Central memory CD4-positive, alpha-beta T cell (primary cell): Measurements from ENCODE around the gene HDAC4.
A peak's percentile ranks its signal among the peaks of the same experiment; 100 is the strongest.

ENCODE experiments used
- DNase-seq: peaks from one replicate; pipeline ENCODE4 v3.0.0; 2022

HDAC4 gene

GRCh38 chr2:239368321-239368720, 32.5 kb downstream of the HDAC4 start:
- no peak for DNase-seq

- DNase-seq: no peak
These were observed 34.1 kb downstream of the HDAC4 start for GRCh38 chr2:239366740-239367139.

GRCh38 chr2:239365782-239366435, 34.9 kb downstream of the HDAC4 start:
- DNase-seq: no peak

GRCh38 chr2:239365071-239365781, 35.6 kb downstream of the HDAC4 start:
- no peak for DNase-seq

- peak; percentile 69 for DNase-seq
These were observed 36.7 kb downstream of the HDAC4 start for GRCh38 chr2:239363946-239364637.

GRCh38 chr2:239362507-239362906, 38.3 kb downstream of the HDAC4 start:
- DNase-seq: no peak

GRCh38 chr2:239361311-239361642, 39.5 kb downstream of the HDAC4 start:
- no peak for DNase-seq

GRCh38 chr2:239360421-239361310, 40.2 kb downstream of the HDAC4 start:
- no peak for DNase-seq

- no peak for DNase-seq
These were observed 40.8 kb downstream of the HDAC4 start for GRCh38 chr2:239360008-239360407.

GRCh38 chr2:239359196-239359912, 41.5 kb downstream of the HDAC4 start:
- DNase-seq: no peak

- no peak for DNase-seq
These were observed 42.6 kb downstream of the HDAC4 start for GRCh38 chr2:239358062-239358754.

GRCh38 chr2:239355724-239356123, 45.1 kb downstream of the HDAC4 start:
- no peak for DNase-seq

- no peak for DNase-seq
These were observed 45.7 kb downstream of the HDAC4 start for GRCh38 chr2:239355139-239355538.

GRCh38 chr2:239354791-239355136, 46.1 kb downstream of the HDAC4 start:
- DNase-seq: no peak

- no peak for DNase-seq
These were observed 46.6 kb downstream of the HDAC4 start for GRCh38 chr2:239354132-239354790.

- no peak for DNase-seq
These were observed 47.1 kb downstream of the HDAC4 start for GRCh38 chr2:239353692-239354091.

- DNase-seq: no peak
These were observed 49.1 kb downstream of the HDAC4 start for GRCh38 chr2:239351687-239352086.

- DNase-seq: no peak
These were observed 51.2 kb downstream of the HDAC4 start for GRCh38 chr2:239349453-239350135.

GRCh38 chr2:239348563-239349452, 52.0 kb downstream of the HDAC4 start:
- DNase-seq: no peak

GRCh38 chr2:239346676-239347075, 54.1 kb downstream of the HDAC4 start:
- no peak for DNase-seq
